CD4-positive, alpha-beta T cell treated with Interleukin-6 at 100 ng/mL for 8 hours (primary cell): ENCODE results near the gene MOGAT2.

Source experiments
- DNase-seq: peaks from one replicate; pipeline ENCODE4 v3.0.0-alpha.2; 2020; ENCODE audit warnings: mixed read lengths, low spot score

The MOGAT2 gene

GRCh38 chr11:75780888-75781287 lies 63.2 kb downstream of the MOGAT2 start:
- no peak for DNase-seq

DNA sequence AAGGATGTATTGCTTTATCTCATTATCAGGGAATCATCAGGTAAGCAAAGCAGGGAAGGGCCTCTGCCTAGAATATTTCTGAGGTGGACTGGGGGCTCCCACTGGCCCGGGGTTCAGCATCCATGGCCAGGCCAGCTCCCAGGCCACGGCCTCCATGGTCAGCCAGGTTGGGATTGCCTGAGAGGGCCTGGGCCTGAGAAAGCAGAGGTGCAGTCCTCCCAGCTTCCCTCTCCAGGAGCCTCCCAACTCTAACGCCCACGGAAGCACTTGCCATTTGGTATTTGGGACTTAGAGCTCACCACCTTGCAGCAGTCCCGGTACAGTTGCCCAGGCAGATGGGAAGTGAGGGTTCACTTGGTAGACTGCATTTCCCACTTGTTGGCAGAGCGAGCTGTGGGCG lies 63.7 kb downstream of the MOGAT2 start:
- DNase-seq = no peak

- DNase-seq = no peak
Observed at GRCh38 chr11:75781831-75782230, 64.2 kb downstream of the MOGAT2 start.
